Type B pancreatic cell (in vitro differentiated cells): ENCODE data around the gene ATF2. TPM values are rescaled to one million over a fixed set of nuclear protein-coding genes. Genes with fewer than 3 reads are reported as not detected.

Experiments used
- DNase-seq: peaks from one replicate; pipeline ENCODE4 v3.0.0; 2021; ENCODE audit warnings: mixed read lengths; ENCODE audit not compliant: unreplicated experiment; ENCODE audit errors: extremely low spot score
- H3K27ac Mint-ChIP-seq: 2 replicates; pipeline ENCODE4 v1.8.0; 2021; ENCODE audit warnings: mild to moderate bottlenecking, mixed read lengths
- H3K27me3 Mint-ChIP-seq: 2 replicates; pipeline ENCODE4 v1.8.0; 2021; ENCODE audit warnings: mixed read lengths
- H3K36me3 Mint-ChIP-seq: 2 replicates; pipeline ENCODE4 v1.8.0; 2021; ENCODE audit warnings: mixed read lengths
- H3K4me1 Mint-ChIP-seq: one replicate; pipeline ENCODE4 v1.8.0; 2021; ENCODE audit warnings: mixed read lengths; ENCODE audit not compliant: unreplicated experiment
- H3K4me3 Mint-ChIP-seq: 2 replicates; pipeline ENCODE4 v1.8.0; 2021; ENCODE audit warnings: mild to moderate bottlenecking, mixed read lengths
- H3K9me3 Mint-ChIP-seq: 2 replicates; pipeline ENCODE4 v1.8.0; 2021; ENCODE audit warnings: mixed read lengths
- total RNA-seq: library from RNA; stranded (reverse); gene quantifications from 2 replicates; pipeline ENCODE4 v1.2.1, GENCODE V29; 2021; ENCODE audit warnings: low replicate concordance
- TF ChIP-seq, protein P1 (sequence below): fragments of 200-600 bp; sonication (generic); conservative IDR thresholded peaks from 2 replicates; pipeline ENCODE4 v1.5.0; 2021; ENCODE audit warnings: antibody characterized with exemption, mild to moderate bottlenecking

ATF2 gene
- total RNA-seq, 1 donor from 2014 or later: 56.1 TPM

DNA sequence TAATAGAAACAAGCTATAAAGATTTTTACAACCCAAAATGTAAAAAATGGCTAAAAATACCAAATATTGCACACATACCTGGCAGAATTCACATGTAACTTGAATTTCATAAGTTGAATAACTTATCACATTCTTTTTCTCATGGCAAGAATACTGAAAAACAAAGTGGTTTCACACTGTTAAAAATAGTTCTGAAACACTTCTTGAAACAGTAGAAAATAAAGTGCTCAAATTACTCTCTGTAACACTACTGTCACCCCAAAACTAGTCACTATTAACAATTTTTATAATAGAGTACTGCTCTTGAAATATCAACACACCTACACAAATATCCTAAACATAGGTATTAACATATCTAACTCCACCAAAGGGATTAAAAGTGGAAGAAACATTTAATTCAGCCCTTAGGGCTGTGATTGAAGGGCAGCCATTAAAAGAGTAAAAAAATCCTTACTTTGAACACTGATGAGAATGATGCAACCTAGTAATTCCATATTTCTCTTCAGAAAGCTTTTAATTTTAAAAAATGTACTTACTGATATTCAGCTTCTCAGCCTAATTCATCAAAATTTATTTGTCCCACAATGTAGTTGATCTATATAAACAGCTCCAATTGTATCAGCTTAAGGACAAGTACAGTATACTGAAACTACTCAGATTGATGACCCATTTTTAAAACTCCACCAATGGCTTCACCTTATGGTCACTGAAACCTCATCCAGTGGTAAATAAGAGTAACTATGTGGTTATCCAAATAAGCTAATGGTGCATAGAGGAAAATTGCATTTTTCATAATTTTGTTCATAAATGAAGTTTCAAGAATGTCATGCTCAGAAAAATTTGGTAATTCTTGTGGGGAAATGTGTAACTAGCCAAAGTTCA lies 31.4 kb downstream of the ATF2 start:
- Mint-ChIP-seq H3K4me1 (no peaks in the 10 kb centered on the region), H3K27me3 (no peaks in the 10 kb centered on the region), H3K9me3 (no peaks in the 10 kb centered on the region), H3K27ac (no peak overlapping the region), H3K36me3 (peaks cover 26% of the 10 kb centered on the region), H3K4me3 (no peak overlapping the region)
- no peak for DNase-seq
- TF ChIP-seq, protein P1, sequence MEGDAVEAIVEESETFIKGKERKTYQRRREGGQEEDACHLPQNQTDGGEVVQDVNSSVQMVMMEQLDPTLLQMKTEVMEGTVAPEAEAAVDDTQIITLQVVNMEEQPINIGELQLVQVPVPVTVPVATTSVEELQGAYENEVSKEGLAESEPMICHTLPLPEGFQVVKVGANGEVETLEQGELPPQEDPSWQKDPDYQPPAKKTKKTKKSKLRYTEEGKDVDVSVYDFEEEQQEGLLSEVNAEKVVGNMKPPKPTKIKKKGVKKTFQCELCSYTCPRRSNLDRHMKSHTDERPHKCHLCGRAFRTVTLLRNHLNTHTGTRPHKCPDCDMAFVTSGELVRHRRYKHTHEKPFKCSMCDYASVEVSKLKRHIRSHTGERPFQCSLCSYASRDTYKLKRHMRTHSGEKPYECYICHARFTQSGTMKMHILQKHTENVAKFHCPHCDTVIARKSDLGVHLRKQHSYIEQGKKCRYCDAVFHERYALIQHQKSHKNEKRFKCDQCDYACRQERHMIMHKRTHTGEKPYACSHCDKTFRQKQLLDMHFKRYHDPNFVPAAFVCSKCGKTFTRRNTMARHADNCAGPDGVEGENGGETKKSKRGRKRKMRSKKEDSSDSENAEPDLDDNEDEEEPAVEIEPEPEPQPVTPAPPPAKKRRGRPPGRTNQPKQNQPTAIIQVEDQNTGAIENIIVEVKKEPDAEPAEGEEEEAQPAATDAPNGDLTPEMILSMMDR: no peak

DNA sequence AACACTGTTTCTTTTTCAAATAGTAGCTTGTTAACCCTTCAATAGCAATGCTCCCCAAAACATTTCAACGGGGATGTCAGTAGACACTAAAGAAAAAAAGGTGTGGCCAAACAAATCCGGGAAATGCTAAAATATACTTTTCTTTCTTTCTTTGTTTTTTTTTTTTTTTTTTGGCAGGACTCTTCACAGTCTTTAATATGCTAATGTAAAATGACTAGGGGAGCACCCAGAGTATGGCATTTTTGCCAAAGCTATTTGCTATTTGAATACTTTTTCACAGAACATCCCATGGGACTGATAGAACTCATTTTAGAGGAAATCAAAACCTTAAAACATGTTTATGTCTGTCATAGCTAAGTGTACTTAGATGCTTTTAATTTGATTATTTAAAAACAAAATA lies 32.1 kb downstream of the ATF2 start:
- H3K27me3 Mint-ChIP-seq: no peaks in the 10 kb centered on the region
- no peak overlapping the region for H3K4me3 Mint-ChIP-seq
- DNase-seq: no peak
- H3K27ac Mint-ChIP-seq: no peak overlapping the region
- TF ChIP-seq, protein P1: no peak
- H3K4me1 Mint-ChIP-seq: peaks cover 4% of the 10 kb centered on the region
- peaks cover 31% of the 10 kb centered on the region for H3K36me3 Mint-ChIP-seq
- H3K9me3 Mint-ChIP-seq: no peaks in the 10 kb centered on the region

DNA sequence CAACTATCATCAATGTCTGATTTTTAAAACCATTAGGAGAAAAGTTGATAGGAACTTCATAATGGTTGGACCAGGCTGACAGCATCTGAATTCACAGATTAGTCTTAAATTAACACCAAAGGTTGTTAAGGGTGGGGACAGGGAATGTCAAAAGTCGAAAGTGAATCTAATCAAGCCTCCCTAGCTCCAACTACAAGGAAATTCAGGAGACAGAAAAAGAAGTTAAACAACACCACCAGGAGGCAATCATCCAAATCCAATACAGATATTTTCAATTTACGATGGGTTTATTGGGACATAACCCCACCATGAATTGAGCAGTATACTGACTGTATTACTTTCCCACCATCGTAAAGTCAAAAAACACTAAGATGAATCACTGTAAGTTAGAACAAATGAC lies 32.8 kb downstream of the ATF2 start:
- peaks cover 4% of the 10 kb centered on the region for H3K4me1 Mint-ChIP-seq
- TF ChIP-seq, protein P1: no peak
- H3K9me3 Mint-ChIP-seq: no peaks in the 10 kb centered on the region
- H3K4me3 Mint-ChIP-seq: no peak overlapping the region
- H3K36me3 Mint-ChIP-seq: peaks cover 31% of the 10 kb centered on the region
- no peak overlapping the region for H3K27ac Mint-ChIP-seq
- no peak for DNase-seq
- H3K27me3 Mint-ChIP-seq: no peaks in the 10 kb centered on the region

DNA sequence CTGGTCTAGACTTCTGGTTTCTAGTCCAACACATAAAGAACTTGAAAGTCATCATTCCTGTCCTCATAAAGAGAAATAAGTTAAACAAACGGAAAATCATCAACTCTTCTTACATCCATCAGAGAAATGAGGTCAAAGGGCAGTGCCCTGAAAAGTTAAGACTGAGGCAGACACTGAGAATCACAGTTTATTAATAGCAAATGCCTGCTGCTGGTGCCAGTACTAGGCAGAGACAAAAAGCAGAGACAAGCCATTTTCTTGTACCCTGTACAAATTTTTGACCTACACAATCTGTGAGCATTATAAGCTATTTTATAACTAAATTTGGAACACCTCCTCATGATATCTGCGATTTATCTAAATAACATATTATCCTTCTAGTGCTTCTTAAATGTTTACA lies 36.8 kb downstream of the ATF2 start:
- Mint-ChIP-seq H3K27me3 (no peaks in the 10 kb centered on the region), H3K4me3 (no peak overlapping the region), H3K36me3 (peaks cover 34% of the 10 kb centered on the region), H3K27ac (no peak overlapping the region), H3K9me3 (no peaks in the 10 kb centered on the region), H3K4me1 (peaks cover 4% of the 10 kb centered on the region)
- TF ChIP-seq, protein P1: no peak
- no peak for DNase-seq

DNA sequence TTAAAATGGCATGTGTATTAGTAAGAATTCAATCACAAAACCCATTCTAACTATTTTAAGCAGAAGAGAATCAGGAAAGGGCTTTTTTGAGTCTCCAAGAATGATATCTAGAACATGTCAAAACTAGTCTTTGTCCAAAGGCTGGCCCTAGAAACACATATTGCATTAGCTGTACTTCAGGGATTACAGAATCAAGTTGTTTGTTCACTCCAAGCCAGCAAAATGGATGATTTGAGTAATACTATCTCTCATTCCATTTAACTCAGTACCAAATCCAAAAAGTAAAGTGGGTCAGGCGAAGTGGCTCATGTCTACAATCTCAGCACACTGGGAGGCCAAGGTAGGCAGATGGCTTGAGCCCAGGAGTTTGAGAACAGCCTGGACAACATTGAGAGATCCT lies 41.3 kb downstream of the ATF2 start:
- TF ChIP-seq, protein P1: no peak
- no peak overlapping the region for H3K27ac Mint-ChIP-seq

More for the DNA sequence above, 41.3 kb downstream of the ATF2 start:
- DNase-seq: no peak
- Mint-ChIP-seq H3K9me3 (no peaks in the 10 kb centered on the region), H3K4me1 (peaks cover 4% of the 10 kb centered on the region), H3K36me3 (peaks cover 25% of the 10 kb centered on the region), H3K4me3 (no peak overlapping the region), H3K27me3 (no peaks in the 10 kb centered on the region)
